ENCODE measurements around the gene THG1L. TPM values are rescaled to one million over a fixed set of nuclear protein-coding genes. Genes with fewer than 3 reads are reported as not detected.
"Not testable (repeated sequence)": the region's sequence is repeated elsewhere in the genome, so short reads cannot be mapped to it uniquely, and the experiment has no call there.

The THG1L gene
- total RNA-seq (14.8 TPM), polyA plus RNA-seq (16.7 TPM)
- long read RNA-seq, donor 1, partial matches to known transcripts, result 0 of 2 reads
- long read RNA-seq, donor 1, other reads (novel, unspliced or antisense), result 0 of 2 reads
- long read RNA-seq, donor 2, result 0 reads
- long read RNA-seq, donor 3, transcript THG1L-201 (6 exons, 3,107 nt), result major isoform, 8 of 8 reads
- long read RNA-seq, donor 3, partial matches to known transcripts, result 0 of 8 reads
- long read RNA-seq, donor 3, other reads (novel, unspliced or antisense), result 0 of 8 reads
- long read RNA-seq, donor 4, transcript THG1L-201 (6 exons, 3,107 nt), result major isoform, 7 of 7 reads
- long read RNA-seq, donor 4, partial matches to known transcripts, result 0 of 7 reads
- long read RNA-seq, donor 4, other reads (novel, unspliced or antisense), result 0 of 7 reads
- long read RNA-seq, donor 5, transcript THG1L-201 (6 exons, 3,107 nt), result major isoform, 12 of 19 reads
- long read RNA-seq, donor 5, partial matches to known transcripts, result 7 of 19 reads
- long read RNA-seq, donor 5, other reads (novel, unspliced or antisense), result 0 of 19 reads
- long read RNA-seq, donor 6, transcript THG1L-201 (6 exons, 3,107 nt), result major isoform, 5 of 6 reads
- long read RNA-seq, donor 6, partial matches to known transcripts, result 0 of 6 reads
- long read RNA-seq, donor 6, other reads (novel, unspliced or antisense), result 0 of 6 reads
- long read RNA-seq, donor 7, transcript THG1L-201 (6 exons, 3,107 nt), result major isoform, 9 of 9 reads
- long read RNA-seq, donor 7, partial matches to known transcripts, result 0 of 9 reads
- long read RNA-seq, donor 7, other reads (novel, unspliced or antisense), result 0 of 9 reads
- long read RNA-seq, donor 8, transcript THG1L-201 (6 exons, 3,107 nt), result major isoform, 8 of 8 reads
- long read RNA-seq, donor 8, partial matches to known transcripts, result 0 of 8 reads
- long read RNA-seq, donor 8, other reads (novel, unspliced or antisense), result 0 of 8 reads
- long read RNA-seq, donor 9, partial matches to known transcripts, result 0 of 4 reads
- long read RNA-seq, donor 9, other reads (novel, unspliced or antisense), result 0 of 4 reads
- long read RNA-seq, donor 10, transcript THG1L-201 (6 exons, 3,107 nt), result major isoform, 5 of 5 reads
- long read RNA-seq, donor 10, partial matches to known transcripts, result 0 of 5 reads
- long read RNA-seq, donor 10, other reads (novel, unspliced or antisense), result 0 of 5 reads

DNA sequence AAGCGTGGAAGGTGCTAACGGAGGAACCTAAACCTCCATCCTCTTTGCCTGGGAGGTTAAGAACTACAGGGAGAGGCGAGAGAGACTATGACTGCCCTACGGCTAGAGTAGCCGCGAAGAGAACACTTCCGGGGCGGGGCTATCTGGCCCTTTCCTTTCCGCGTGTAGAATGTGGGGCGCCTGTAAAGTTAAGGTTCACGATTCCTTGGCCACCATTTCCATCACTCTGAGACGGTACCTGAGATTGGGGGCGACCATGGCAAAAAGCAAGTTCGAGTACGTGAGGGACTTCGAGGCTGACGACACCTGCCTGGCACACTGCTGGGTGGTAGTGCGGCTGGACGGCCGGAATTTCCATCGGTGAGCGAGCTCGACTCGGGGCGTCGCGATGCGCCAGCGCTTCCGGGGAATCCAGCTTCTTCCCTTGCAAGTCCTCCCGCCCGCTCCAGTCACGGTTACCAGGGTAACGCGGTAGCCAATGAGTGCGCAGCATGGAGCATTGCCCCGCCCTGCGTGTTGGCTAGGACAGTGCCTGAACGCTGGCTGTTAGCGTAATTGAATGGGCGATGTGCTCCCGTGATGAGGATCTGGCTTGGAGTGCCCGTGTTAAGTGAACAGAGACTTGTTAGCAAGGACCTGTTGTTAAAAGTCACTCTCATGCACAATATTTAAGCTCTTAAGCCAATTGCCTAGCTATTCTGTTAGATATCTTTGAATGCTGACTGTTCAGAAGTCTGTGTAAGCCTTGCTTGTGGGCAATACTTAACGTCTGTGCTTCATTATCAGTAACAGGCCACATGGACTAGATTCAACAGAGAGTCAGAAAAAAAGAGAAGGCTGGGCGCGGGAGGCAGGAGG, at the start of gene THG1L:
THG1L (plus strand) TSS at position 149 of the 858 bp plus-strand sequence; CDS start at position 170, 21 bp downstream.
- Histone ChIP-seq H3K9me3 (ENCODE audit: control insufficient read depth in 2 of 2, insufficient read depth in 1 of 2, low read length in 1 of 2) (no peaks in the 10 kb centered on the region), H3K27me3 (ENCODE audit: control insufficient read depth in 2 of 2, insufficient read depth in 1 of 2, low read length in 1 of 2) (no peaks in the 10 kb centered on the region), H3K4me3 (ENCODE audit: low read length in 2 of 2) (peak within 1 kb of the TSS; percentile 59 to 75), H3K4me1 (ENCODE audit: control insufficient read depth in 2 of 2, insufficient read depth in 2 of 2, low read length in 2 of 2) (peaks cover 0 to 4% of the 10 kb centered on the region in 2 donors), H3K36me3 (ENCODE audit: control insufficient read depth in 2 of 2, insufficient read depth in 2 of 2, low read length in 1 of 2) (peaks cover 0 to 3% of the 10 kb centered on the region in 2 donors), H3K27ac (ENCODE audit: low read depth in 1 of 2, low read length in 1 of 2) (peak within 1 kb of the TSS; percentile 93)
- peak; percentile 87 to 98 (median 92) for DNase-seq (ENCODE audit: low read depth in 6 of 9, low spot score in 9 of 9)
- WGBS, result 3% methylated on average over 47 of the region's 47 CpGs

DNA sequence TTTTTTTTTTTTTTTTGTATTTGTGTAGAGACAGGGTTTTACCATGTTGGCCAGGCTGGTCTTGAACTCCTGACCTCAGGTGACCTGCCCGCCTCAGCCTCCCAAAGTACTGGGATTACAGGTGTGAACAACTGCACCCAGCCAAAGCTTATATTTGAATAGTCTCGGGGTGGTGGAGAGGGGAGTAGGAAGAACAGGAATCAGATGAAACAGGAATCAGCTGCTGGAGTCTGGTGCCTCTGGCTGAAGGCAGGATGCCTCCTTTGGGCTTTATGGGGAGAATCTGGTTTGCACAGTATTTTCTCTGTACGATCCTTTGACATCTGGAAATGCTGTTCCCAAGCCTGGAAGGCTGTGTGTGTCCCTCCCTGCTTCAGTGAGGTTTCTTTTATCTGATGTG, 49.0 kb upstream of the THG1L start:
- H3K4me1 ChIP-seq (ENCODE audit: control insufficient read depth in 2 of 2, insufficient read depth in 2 of 2, low read length in 2 of 2), result no peaks in the 10 kb centered on the region
- no peak overlapping the region for H3K4me3 ChIP-seq (ENCODE audit: low read length in 2 of 2)
- no peak overlapping the region for H3K27ac ChIP-seq (ENCODE audit: low read depth in 1 of 2, low read length in 1 of 2)
- no peaks in the 10 kb centered on the region for H3K27me3 ChIP-seq (ENCODE audit: control insufficient read depth in 2 of 2, insufficient read depth in 1 of 2, low read length in 1 of 2)
- 77% methylated on average over 3 of the region's 3 CpGs for WGBS
- no peak for DNase-seq (ENCODE audit: low read depth in 6 of 9, low spot score in 9 of 9)
- no peaks in the 10 kb centered on the region for H3K9me3 ChIP-seq (ENCODE audit: control insufficient read depth in 2 of 2, insufficient read depth in 1 of 2, low read length in 1 of 2)
- H3K36me3 ChIP-seq (ENCODE audit: control insufficient read depth in 2 of 2, insufficient read depth in 2 of 2, low read length in 1 of 2), result no peaks in the 10 kb centered on the region

DNA sequence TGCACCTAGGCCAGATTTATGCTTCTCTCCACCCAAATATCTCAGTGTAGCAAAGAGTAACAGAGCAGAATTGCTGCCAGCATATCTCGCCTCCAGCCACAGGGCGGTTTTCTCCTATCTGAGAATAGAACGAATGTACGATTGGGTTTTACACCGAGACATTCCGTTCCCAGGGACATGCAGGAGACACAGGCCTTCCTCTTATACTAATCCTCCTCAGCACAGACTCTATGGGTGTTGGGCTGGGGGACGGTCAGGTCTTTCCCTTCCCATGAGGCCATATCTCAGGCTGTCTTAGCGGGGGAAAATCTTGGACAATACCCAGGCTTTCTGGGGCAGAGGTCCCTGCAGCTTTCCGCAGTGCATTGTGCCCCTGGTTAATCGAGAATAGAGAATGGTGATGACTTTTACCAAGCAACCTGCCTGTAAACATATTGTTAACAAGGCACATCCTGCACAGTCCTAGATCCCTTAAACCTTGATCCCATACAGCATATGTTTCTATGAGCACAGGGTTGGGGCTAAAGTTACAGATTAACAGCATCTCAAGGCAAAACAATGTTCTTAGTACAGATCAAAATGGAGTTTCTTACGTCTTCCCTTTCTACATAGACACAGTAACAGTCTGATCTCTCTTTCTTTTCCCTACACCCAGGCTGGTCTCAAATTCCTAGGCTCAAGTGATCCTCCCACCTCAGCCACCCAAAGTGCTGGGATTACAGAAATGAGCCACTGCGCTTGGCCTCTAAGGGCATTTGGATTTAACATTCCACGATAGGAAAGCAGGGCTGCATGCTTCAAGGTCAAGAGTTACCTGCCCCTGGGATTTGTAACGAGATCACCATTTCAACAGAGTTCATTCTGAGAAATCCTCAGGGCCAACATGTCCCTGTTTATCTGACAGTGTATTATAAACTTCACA, 44.7 kb upstream of the THG1L start:
- DNase-seq (ENCODE audit: low read depth in 6 of 9, low spot score in 9 of 9); H3K4me1 ChIP-seq (ENCODE audit: control insufficient read depth in 2 of 2, insufficient read depth in 2 of 2, low read length in 2 of 2); H3K27me3 ChIP-seq (ENCODE audit: control insufficient read depth in 2 of 2, insufficient read depth in 1 of 2, low read length in 1 of 2); H3K36me3 ChIP-seq (ENCODE audit: control insufficient read depth in 2 of 2, insufficient read depth in 2 of 2, low read length in 1 of 2); H3K4me3 ChIP-seq (ENCODE audit: low read length in 2 of 2); H3K27ac ChIP-seq (ENCODE audit: low read depth in 1 of 2, low read length in 1 of 2): not testable (repeated sequence)
- H3K9me3 ChIP-seq (ENCODE audit: control insufficient read depth in 2 of 2, insufficient read depth in 1 of 2, low read length in 1 of 2), result peaks cover 0 to 14% of the 10 kb centered on the region in 2 donors
- WGBS, result 98% methylated on average over 14 of the region's 14 CpGs

DNA sequence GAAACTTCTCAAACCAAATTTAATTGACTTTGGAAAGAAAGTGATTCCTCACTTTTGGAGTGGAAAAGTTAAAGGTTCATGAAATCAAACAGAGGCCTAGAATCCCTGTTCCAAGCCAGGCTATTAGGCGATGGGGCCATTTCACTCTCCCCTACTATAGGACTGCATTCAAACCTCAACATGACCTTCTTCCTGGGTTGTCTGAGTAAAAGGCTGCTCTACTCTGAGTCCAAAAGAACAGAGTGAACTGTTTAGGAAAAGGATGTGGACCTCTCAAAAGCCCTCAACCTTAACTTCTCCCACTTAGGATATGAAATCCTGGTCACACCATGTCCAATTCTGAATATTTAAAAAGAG, 44.0 kb upstream of the THG1L start:
- H3K36me3 ChIP-seq (ENCODE audit: control insufficient read depth in 2 of 2, insufficient read depth in 2 of 2, low read length in 1 of 2), result no peaks in the 10 kb centered on the region
- H3K4me1 ChIP-seq (ENCODE audit: control insufficient read depth in 2 of 2, insufficient read depth in 2 of 2, low read length in 2 of 2), result no peaks in the 10 kb centered on the region
- H3K4me3 ChIP-seq (ENCODE audit: low read length in 2 of 2), result no peak overlapping the region
- peaks cover 0 to 3% of the 10 kb centered on the region in 2 donors for H3K27me3 ChIP-seq (ENCODE audit: control insufficient read depth in 2 of 2, insufficient read depth in 1 of 2, low read length in 1 of 2)
- H3K27ac ChIP-seq (ENCODE audit: low read depth in 1 of 2, low read length in 1 of 2), result no peak overlapping the region
- 98% methylated on average over 1 of the region's 1 CpG for WGBS
- no peak for DNase-seq (ENCODE audit: low read depth in 6 of 9, low spot score in 9 of 9)
- peaks cover 0 to 14% of the 10 kb centered on the region in 2 donors for H3K9me3 ChIP-seq (ENCODE audit: control insufficient read depth in 2 of 2, insufficient read depth in 1 of 2, low read length in 1 of 2)

DNA sequence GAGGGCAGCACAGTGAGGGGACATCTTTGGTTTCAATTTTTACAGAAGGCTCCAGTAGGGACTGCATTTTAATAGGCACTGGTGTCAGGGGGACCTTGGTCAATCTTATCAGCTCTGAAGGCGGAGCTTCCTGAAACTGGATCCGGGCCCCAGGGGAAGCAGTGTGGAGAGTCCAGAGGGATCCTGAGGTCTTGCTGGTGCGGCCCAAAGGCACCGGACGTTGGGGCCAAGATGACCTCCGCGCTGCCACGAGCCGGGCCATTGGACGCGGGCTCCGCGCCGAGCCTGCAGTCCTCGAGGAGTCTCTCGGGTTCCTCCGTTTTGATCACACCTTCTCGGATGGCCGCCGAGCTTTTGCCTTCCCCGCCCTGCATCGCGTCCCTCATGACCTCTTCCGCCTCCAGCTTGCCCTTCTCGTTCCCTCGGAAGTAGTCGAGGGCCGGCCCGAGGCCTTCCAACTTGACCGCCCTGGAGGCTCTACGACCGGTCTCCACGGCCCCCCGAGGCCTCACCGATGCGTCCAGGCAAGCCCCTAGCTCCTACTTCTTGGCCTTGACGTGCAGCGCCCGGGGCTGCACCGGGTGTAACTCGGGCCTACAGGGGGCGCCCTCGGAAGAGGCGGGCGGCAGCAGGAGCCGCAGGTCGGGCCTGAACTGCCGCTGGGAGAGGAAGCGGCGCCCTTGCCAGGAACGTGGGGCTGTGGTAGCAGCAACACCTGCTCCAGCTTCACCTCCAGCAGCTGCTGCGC, 41.1 kb upstream of the THG1L start:
- DNase-seq (ENCODE audit: low read depth in 6 of 9, low spot score in 9 of 9), result peak in 4 of 9 donors; percentile 22 to 42 (median 24)
- H3K4me1 ChIP-seq (ENCODE audit: control insufficient read depth in 2 of 2, insufficient read depth in 2 of 2, low read length in 2 of 2), result no peaks in the 10 kb centered on the region

DNA sequence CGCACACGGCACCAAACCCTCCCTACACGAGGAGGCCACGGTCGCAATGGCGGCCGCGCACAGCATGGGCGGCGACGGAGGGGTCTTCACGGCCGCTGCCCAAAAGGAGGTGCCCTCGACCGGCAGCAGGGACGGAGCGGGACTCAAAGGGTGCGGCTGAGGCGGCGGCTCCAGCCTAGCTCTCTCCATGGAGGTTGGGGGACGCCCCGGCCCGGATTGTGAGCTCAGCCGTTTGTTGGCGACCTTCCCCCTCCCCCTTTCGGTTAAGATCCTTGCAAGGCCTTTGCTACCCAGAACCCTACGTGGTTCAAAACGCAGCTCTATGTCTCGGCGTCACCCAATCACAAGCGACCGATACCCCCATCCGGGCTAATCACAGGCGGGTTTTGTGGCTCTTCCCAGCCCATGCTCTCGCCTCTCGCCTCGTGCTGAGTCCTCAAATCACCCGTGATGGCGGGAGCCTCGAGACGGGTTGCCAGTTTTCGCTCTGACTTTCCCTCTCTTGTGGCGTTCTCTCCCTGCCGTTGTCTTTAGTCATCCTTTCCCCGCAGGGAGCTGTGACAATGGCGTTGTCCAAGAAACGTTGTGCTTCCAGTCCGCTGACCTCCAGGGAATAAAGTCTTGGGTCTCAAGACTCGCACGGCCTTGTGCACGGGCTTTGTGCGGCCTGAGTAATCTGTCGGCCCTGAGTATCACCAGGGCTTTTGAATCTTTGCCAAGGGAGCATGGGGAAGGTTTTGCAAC, 40.4 kb upstream of the THG1L start:
- no peaks in the 10 kb centered on the region for H3K4me1 ChIP-seq (ENCODE audit: control insufficient read depth in 2 of 2, insufficient read depth in 2 of 2, low read length in 2 of 2)
- H3K36me3 ChIP-seq (ENCODE audit: control insufficient read depth in 2 of 2, insufficient read depth in 2 of 2, low read length in 1 of 2), result no peaks in the 10 kb centered on the region
- no peak for DNase-seq (ENCODE audit: low read depth in 6 of 9, low spot score in 9 of 9)
- H3K4me3 ChIP-seq (ENCODE audit: low read length in 2 of 2), result no peak overlapping the region
- peaks cover 0 to 20% of the 10 kb centered on the region in 2 donors for H3K9me3 ChIP-seq (ENCODE audit: control insufficient read depth in 2 of 2, insufficient read depth in 1 of 2, low read length in 1 of 2)
- peaks cover 0 to 3% of the 10 kb centered on the region in 2 donors for H3K27me3 ChIP-seq (ENCODE audit: control insufficient read depth in 2 of 2, insufficient read depth in 1 of 2, low read length in 1 of 2)
- 74% methylated on average over 53 of the region's 53 CpGs for WGBS
- no peak overlapping the region for H3K27ac ChIP-seq (ENCODE audit: low read depth in 1 of 2, low read length in 1 of 2)

More for the DNA sequence above, 41.1 kb upstream of the THG1L start:
- H3K27ac ChIP-seq (ENCODE audit: low read depth in 1 of 2, low read length in 1 of 2), result no peak overlapping the region
- peaks cover 0 to 3% of the 10 kb centered on the region in 2 donors for H3K27me3 ChIP-seq (ENCODE audit: control insufficient read depth in 2 of 2, insufficient read depth in 1 of 2, low read length in 1 of 2)
- H3K4me3 ChIP-seq (ENCODE audit: low read length in 2 of 2), result no peak overlapping the region
- no peaks in the 10 kb centered on the region for H3K36me3 ChIP-seq (ENCODE audit: control insufficient read depth in 2 of 2, insufficient read depth in 2 of 2, low read length in 1 of 2)
- H3K9me3 ChIP-seq (ENCODE audit: control insufficient read depth in 2 of 2, insufficient read depth in 1 of 2, low read length in 1 of 2), result peaks cover 0 to 20% of the 10 kb centered on the region in 2 donors
- WGBS, result 74% methylated on average over 52 of the region's 52 CpGs

DNA sequence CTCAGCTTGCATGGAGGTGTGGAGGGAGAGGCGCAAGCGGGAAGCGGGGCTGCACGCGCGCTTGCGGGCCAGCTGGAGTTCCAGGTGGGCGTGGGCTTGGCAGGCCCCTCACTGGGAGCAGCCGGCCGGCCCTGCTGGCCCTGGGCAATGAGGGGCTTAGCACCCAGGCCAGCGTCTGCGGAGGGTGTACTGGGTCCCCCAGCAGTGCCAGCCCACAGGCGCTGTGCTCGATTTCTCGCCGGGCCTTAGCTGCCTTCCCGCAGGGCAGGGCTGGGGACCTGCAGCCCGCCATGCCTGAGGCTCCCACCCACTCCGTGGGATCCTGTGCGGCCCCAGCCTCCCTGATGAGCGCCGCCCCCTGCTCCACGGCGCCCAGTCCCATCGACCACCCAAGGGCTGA, 37.4 kb upstream of the THG1L start:
- not testable (repeated sequence) for H3K27ac ChIP-seq (ENCODE audit: low read depth in 1 of 2, low read length in 1 of 2); H3K36me3 ChIP-seq (ENCODE audit: control insufficient read depth in 2 of 2, insufficient read depth in 2 of 2, low read length in 1 of 2); H3K4me3 ChIP-seq (ENCODE audit: low read length in 2 of 2); DNase-seq (ENCODE audit: low read depth in 6 of 9, low spot score in 9 of 9); H3K4me1 ChIP-seq (ENCODE audit: control insufficient read depth in 2 of 2, insufficient read depth in 2 of 2, low read length in 2 of 2); H3K27me3 ChIP-seq (ENCODE audit: control insufficient read depth in 2 of 2, insufficient read depth in 1 of 2, low read length in 1 of 2)
- 98% methylated on average over 25 of the region's 25 CpGs for WGBS
- peaks cover 0 to 20% of the 10 kb centered on the region in 2 donors for H3K9me3 ChIP-seq (ENCODE audit: control insufficient read depth in 2 of 2, insufficient read depth in 1 of 2, low read length in 1 of 2)
